Measurements from ENCODE around the gene CHST10.

Gene CHST10

DNA sequence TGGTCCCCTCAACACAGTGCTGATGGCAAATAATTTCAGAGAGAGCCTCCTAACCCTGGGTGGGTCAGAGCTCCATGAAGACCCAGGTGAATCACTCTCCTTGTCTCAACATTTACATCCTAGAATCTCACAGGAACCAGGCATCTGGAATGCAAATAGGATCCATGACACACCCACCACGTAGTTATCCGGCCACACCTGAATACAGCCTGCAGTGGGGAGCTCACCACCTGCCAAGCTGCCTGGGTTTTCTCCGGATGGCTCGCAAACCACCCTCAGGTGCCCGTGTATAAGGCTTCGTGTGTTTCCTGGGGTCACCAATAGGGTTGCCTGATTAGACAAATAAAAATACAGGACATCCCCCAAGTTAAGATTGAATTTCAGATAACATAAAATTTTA is 9.9 kb downstream of the CHST10 start:
- TF ChIP-seq, protein P1, sequence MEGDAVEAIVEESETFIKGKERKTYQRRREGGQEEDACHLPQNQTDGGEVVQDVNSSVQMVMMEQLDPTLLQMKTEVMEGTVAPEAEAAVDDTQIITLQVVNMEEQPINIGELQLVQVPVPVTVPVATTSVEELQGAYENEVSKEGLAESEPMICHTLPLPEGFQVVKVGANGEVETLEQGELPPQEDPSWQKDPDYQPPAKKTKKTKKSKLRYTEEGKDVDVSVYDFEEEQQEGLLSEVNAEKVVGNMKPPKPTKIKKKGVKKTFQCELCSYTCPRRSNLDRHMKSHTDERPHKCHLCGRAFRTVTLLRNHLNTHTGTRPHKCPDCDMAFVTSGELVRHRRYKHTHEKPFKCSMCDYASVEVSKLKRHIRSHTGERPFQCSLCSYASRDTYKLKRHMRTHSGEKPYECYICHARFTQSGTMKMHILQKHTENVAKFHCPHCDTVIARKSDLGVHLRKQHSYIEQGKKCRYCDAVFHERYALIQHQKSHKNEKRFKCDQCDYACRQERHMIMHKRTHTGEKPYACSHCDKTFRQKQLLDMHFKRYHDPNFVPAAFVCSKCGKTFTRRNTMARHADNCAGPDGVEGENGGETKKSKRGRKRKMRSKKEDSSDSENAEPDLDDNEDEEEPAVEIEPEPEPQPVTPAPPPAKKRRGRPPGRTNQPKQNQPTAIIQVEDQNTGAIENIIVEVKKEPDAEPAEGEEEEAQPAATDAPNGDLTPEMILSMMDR (IDR thresholded peaks at IDR 0.05) = no peak

- TF ChIP-seq, protein P1 (IDR thresholded peaks at IDR 0.05) = no peak
These were observed 10.4 kb downstream of the CHST10 start for GRCh38 chr2:100407073-100407472.

DNA sequence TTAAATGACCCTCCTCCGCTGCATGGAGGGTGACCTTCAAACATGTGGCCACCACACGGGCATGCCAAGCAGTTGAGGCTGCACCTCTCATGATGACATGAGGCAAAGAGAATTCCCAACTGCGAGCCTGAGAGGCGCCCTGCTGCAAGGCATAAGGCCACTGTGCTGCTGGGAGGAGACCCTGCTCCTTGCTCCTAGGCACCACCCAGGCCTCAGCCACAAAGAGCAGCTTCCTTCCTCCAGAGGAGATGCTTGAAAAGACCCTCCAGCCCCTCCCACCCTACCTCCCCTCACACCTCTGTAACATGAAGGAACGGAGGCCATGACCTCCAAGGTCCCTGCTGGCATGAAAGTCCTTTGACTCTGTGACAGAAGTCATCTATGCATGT is 11.4 kb downstream of the CHST10 start:
- TF ChIP-seq, protein P1 (IDR thresholded peaks at IDR 0.05) = no peak

DNA sequence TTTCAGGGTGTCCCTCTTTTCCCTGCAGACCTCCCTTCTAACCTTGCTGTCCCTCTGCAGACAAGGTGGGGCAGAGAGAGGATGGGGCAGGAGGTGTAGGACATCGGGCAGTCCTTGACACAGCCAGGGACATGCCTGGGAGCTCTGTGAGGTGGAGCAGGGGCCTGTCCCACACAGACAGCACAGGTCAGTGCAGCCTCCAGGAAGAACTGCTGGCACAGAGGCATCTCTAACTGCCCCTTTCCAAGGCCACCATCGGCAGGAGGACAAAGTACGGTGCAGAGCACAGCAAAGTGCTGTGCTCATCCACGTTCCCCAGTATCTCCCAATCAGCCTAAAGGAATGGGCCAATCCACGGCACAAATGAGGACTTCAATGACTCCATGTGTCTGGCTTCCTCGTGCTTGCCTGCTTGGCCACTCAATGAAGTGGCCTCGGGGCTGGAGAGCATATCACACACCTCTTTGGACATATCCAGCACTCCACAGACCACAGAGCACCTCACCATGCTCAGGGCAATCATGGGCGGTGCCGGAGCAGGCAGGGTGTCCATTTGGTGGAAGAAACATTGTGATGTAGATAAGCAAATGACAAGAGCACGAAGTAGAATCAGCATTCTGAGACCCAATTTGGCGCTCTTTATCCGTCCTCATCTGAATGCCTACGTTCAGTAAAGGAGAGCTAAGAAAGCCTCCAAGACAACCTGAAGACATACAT is 11.9 kb downstream of the CHST10 start:
- TF ChIP-seq, protein P1 (IDR thresholded peaks at IDR 0.05) = no peak

- TF ChIP-seq, protein P1 (IDR thresholded peaks at IDR 0.05) = no peak
These were observed 13.1 kb downstream of the CHST10 start for GRCh38 chr2:100404411-100404810.

DNA sequence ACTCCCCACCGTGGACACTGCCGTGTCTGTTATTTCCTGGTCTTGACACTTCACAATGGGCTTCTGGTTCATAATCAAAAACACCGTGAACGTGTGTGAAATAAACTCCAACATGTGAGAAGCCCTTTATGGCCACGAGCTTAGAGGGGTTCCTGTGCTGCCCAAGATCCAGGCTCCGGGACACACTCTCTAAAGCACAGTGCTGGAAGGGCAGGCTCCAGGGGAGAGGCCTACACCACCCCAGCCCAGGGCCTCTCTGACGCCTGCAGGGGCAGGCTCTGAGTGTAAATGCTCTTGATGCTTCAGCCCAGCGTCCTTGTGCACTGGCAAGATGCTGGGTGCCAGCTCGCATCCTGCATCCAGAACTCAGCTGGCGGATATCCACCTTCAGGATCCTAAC is 13.7 kb downstream of the CHST10 start:
- TF ChIP-seq, protein P1 (IDR thresholded peaks at IDR 0.05) = no peak

- TF ChIP-seq, protein P1 (IDR thresholded peaks at IDR 0.05) = no peak
These were observed 16.2 kb downstream of the CHST10 start for GRCh38 chr2:100401268-100401667.

DNA sequence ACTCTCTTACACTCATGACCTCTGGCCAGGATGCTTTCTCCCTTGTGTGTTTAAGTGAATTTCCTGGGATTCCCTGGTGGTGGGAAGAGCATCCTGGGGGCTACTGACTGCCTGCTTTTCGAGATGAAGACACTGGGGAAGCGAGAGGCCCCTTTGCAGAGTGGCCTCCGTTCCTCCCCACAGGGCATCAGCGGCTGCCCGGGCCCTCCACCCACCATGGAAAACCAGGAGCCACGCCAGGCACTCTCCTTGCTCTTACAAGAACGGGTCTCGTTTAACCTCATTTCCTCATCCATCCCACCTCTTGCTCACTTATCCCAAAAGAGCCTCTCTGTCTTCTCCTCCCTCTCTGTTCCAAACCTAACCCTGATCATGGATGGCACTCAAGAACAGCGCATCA is 17.8 kb downstream of the CHST10 start:
- TF ChIP-seq, protein P1 (IDR thresholded peaks at IDR 0.05) = no peak
